Astrocyte of the cerebellum (primary cell): ENCODE data around the gene ZNF296.
"Not testable (repeated sequence)": the region's sequence is repeated elsewhere in the genome, so short reads cannot be mapped to it uniquely, and the experiment has no call there.

Experiments
- DNase-seq: peaks from one replicate; pipeline ENCODE4 v3.0.0-alpha.2; 2011; ENCODE audit warnings: low read depth
- H3K4me3 ChIP-seq: 2 replicates; pipeline ENCODE4 v1.5.1; 2011; ENCODE audit warnings: mild to moderate bottlenecking, low read depth, low read length, moderate library complexity
- in situ Hi-C: cut with HindIII; loops from 2 replicates; pipeline ENCODE4 v1.10.0; 2017; ENCODE audit warnings: low sequenced_read_pairs
- TF ChIP-seq, protein P1 (sequence below): IDR thresholded peaks from 2 replicates; pipeline ENCODE4 v1.5.1; 2012; ENCODE audit warnings: low read length, low read depth, moderate library complexity, mild to moderate bottlenecking; ENCODE audit errors: missing control alignments

ZNF296 gene

DNA sequence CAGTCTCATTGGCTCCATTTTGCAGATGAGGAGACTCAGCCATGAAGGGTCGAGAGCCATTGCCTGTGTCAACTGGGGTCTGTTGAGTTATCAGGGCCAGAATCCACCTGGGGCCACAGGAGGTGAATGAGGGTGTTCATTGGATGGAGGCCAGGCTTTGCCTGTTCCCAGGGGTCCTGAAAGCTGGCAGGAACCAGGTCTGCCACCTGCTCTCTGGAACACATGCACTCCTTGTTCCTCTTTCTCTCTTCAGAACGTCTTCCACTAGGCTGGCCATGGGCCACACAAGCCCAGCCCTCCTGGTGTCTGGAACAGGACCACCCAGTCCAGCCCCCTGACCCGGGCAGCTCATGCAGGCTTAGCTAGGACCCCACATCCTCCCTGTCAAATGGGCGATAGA is 37.8 kb upstream of the ZNF296 start:
- TF ChIP-seq, protein P1, sequence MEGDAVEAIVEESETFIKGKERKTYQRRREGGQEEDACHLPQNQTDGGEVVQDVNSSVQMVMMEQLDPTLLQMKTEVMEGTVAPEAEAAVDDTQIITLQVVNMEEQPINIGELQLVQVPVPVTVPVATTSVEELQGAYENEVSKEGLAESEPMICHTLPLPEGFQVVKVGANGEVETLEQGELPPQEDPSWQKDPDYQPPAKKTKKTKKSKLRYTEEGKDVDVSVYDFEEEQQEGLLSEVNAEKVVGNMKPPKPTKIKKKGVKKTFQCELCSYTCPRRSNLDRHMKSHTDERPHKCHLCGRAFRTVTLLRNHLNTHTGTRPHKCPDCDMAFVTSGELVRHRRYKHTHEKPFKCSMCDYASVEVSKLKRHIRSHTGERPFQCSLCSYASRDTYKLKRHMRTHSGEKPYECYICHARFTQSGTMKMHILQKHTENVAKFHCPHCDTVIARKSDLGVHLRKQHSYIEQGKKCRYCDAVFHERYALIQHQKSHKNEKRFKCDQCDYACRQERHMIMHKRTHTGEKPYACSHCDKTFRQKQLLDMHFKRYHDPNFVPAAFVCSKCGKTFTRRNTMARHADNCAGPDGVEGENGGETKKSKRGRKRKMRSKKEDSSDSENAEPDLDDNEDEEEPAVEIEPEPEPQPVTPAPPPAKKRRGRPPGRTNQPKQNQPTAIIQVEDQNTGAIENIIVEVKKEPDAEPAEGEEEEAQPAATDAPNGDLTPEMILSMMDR: no peak
- in situ Hi-C loops: loop anchor here (25.0 kb wide), 1 partner anchor 123 kb away; the partner anchor contains the start of gene EXOC3L2

DNA sequence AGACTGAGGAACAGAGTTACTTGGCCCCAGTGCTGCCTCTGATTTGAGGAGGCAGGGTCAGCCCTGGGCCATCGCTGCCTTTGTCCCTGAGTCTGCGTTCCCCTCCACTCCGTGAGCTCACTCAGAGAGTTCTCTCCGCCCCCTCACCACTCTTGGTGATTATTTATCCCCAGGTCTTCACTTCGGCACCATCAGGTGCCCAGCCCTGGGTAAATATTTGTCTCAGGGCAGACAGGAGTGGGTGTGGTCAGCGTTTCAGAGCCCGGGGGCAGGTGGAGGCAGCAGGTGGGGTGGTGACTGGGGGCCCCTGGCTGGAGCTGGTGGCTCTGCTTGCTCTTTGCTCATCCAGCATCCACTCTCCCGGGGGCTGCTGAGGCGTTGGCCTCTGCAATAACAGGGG is 37.4 kb upstream of the ZNF296 start:
- in situ Hi-C loops: loop anchor here (25.0 kb wide), 1 partner anchor 124 kb away; the partner anchor contains the start of gene EXOC3L2
- no peak overlapping the region for H3K4me3 ChIP-seq
- DNase-seq: no peak
- TF ChIP-seq, protein P1: no peak

More for the DNA sequence above, 37.8 kb upstream of the ZNF296 start:
- H3K4me3 ChIP-seq: no peak overlapping the region
- no peak for DNase-seq

- TF ChIP-seq, protein P1: peak; percentile 26
- in situ Hi-C loops: loop anchor here (25.0 kb wide), 1 partner anchor 125 kb away; the partner anchor contains the start of gene EXOC3L2
- H3K4me3 ChIP-seq: no peak overlapping the region
- DNase-seq: no peak
Measured at GRCh38 chr19:45112111-45112827, 36.0 kb upstream of the ZNF296 start.

GRCh38 chr19:45110851-45111266 is 34.6 kb upstream of the ZNF296 start:
- H3K4me3 ChIP-seq: no peak overlapping the region
- TF ChIP-seq, protein P1: no peak
- no peak for DNase-seq
- in situ Hi-C loops: loop anchor here (25.0 kb wide), 1 partner anchor 126 kb away; the partner anchor contains the start of gene EXOC3L2

- H3K4me3 ChIP-seq: no peak overlapping the region
- in situ Hi-C loops: loop anchor here (25.0 kb wide), 1 partner anchor 130 kb away; the partner anchor contains the start of gene EXOC3L2
- DNase-seq: no peak
- TF ChIP-seq, protein P1: no peak
Measured at GRCh38 chr19:45107621-45108150, 31.4 kb upstream of the ZNF296 start.

DNA sequence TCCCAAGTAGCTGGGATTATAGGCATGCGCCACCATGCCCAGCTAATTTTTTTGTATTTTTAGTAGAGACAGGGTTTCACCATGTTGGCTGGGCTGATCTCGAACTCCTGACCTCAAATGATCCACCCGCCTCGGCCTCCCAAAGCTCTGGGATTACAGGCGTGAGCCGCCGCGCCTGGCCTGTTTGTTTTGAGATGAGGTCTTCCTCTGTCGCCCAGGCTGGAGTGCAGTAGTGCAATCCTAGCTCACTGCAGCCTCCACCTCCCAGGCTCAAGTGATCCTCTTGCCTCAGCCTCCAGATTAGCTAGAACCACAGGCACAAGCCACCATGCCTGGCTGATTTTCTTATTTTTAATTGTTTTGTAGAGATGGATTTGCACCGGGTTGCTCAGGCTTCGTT is 30.1 kb upstream of the ZNF296 start:
- in situ Hi-C loops: loop anchor here (25.0 kb wide), 1 partner anchor 131 kb away; the partner anchor contains the start of gene EXOC3L2
- not testable (repeated sequence) for H3K4me3 ChIP-seq, DNase-seq
